Naive B cell (primary cell): Measurements from ENCODE around the gene PTAR1. TPM values are rescaled to one million over a fixed set of nuclear protein-coding genes. Genes with fewer than 3 reads are reported as not detected.
A peak's percentile ranks its signal among the peaks of the same experiment; 100 is the strongest.
"Not testable (repeated sequence)": the region's sequence is repeated elsewhere in the genome, so short reads cannot be mapped to it uniquely, and the experiment has no call there.

Experiments used
- ATAC-seq, 2 donors: fragments of 150-1000 bp; cut with Tn5 transposase; 2 replicates each; pipeline ENCODE4 v1.10.0; 2021; ENCODE audit warnings: low read depth in 2 of 2, mild to moderate bottlenecking in 2 of 2, moderate library complexity in 2 of 2
- DNase-seq: peaks from one replicate; pipeline ENCODE4 v3.0.0; 2022
- H3K27ac Mint-ChIP-seq, 6 donors: one replicate each; pipeline ENCODE4 v1.8.0; 2020 to 2022; ENCODE audit warnings: mild to moderate bottlenecking in 6 of 6, mixed read lengths in 6 of 6, moderate library complexity in 5 of 6, inconsistent platforms in 2 of 6
- H3K27me3 Mint-ChIP-seq, 3 donors: one replicate each; pipeline ENCODE4 v1.8.0; 2021 to 2022; ENCODE audit warnings: mixed read lengths in 3 of 3, mild to moderate bottlenecking in 1 of 3
- H3K36me3 Mint-ChIP-seq, 2 donors: one replicate each; pipeline ENCODE4 v1.8.0; 2020 to 2022; ENCODE audit warnings: mixed read lengths in 2 of 2, inconsistent platforms in 1 of 2, mild to moderate bottlenecking in 1 of 2
- H3K4me1 Mint-ChIP-seq, 3 donors: one replicate each; pipeline ENCODE4 v1.8.0; 2020 to 2022; ENCODE audit warnings: mixed read lengths in 3 of 3, inconsistent platforms in 1 of 3, mild to moderate bottlenecking in 1 of 3, moderate library complexity in 1 of 3
- H3K4me3 Mint-ChIP-seq, 8 donors: one replicate each; pipeline ENCODE4 v1.8.0; 2020 to 2022; ENCODE audit warnings: mild to moderate bottlenecking in 8 of 8, mixed read lengths in 8 of 8, moderate library complexity in 8 of 8, inconsistent platforms in 2 of 8
- H3K9me3 Mint-ChIP-seq, 7 donors: one replicate each; pipeline ENCODE4 v1.8.0; 2020 to 2022; ENCODE audit warnings: mixed read lengths in 7 of 7, mild to moderate bottlenecking in 5 of 7, inconsistent platforms in 2 of 7, moderate library complexity in 1 of 7
- polyA plus RNA-seq, 6 donors: library from polyadenylated mRNA; unstranded; fragments of 300-500 nt; fragmentation: Illumina TruSeq; gene quantifications; one replicate each; pipeline ENCODE4 v1.2.3, GENCODE V29; 2021; ENCODE audit warnings: low read depth in 6 of 6

Gene PTAR1
- polyA plus RNA-seq, result 10 to 100 TPM in 5 of 6 donors, 1 to 10 TPM in 1; 9.7 to 22.4 (median 19.1) TPM

- Mint-ChIP-seq H3K4me3 (peak within 1 kb of the TSS; percentile 87 to 99 (median 96)), H3K36me3 (no peaks in the 10 kb centered on the region), H3K4me1 (peaks cover 18 to 24% (median 23%) of the 10 kb centered on the region in 3 donors), H3K9me3 (no peaks in the 10 kb centered on the region), H3K27me3 (no peaks in the 10 kb centered on the region), H3K27ac (peak within 1 kb of the TSS; percentile 84 to 97 (median 94))
- DNase-seq (peak; percentile 88), ATAC-seq (peak; percentile 84 to 85)
Observed at GRCh38 chr9:69759421-69760277, at the start of gene PTAR1. Gene PTAR1, minus strand, starts transcription at chr9:69760011. Its CDS starts 73 bp downstream, at chr9:69759938.

GRCh38 chr9:69809304-69809863 lies 49.6 kb upstream of the PTAR1 start:
- peaks cover 6 to 16% (median 11%) of the 10 kb centered on the region in 3 donors for H3K4me1 Mint-ChIP-seq
- no peaks in the 10 kb centered on the region for H3K36me3 Mint-ChIP-seq
- ATAC-seq (no peak), DNase-seq (no peak)
- H3K27ac Mint-ChIP-seq, result no peak overlapping the region
- H3K9me3 Mint-ChIP-seq, result no peaks in the 10 kb centered on the region
- H3K27me3 Mint-ChIP-seq, result no peaks in the 10 kb centered on the region
- H3K4me3 Mint-ChIP-seq, result no peak overlapping the region

- H3K4me1 Mint-ChIP-seq, result peaks cover 6 to 9% (median 8%) of the 10 kb centered on the region in 3 donors
- H3K9me3 Mint-ChIP-seq, result no peaks in the 10 kb centered on the region
- H3K36me3 Mint-ChIP-seq, result no peaks in the 10 kb centered on the region
- H3K27me3 Mint-ChIP-seq, result peaks cover 7 to 11% (median 7%) of the 10 kb centered on the region in 3 donors
- DNase-seq (no peak), ATAC-seq (no peak)
- H3K4me3 Mint-ChIP-seq, result no peak overlapping the region
- H3K27ac Mint-ChIP-seq, result no peak overlapping the region
Observed at GRCh38 chr9:69806627-69807026, 46.8 kb upstream of the PTAR1 start.

GRCh38 chr9:69805962-69806515 lies 46.2 kb upstream of the PTAR1 start:
- Mint-ChIP-seq H3K27me3 (peaks cover 7 to 11% (median 7%) of the 10 kb centered on the region in 3 donors), H3K27ac (no peak overlapping the region), H3K9me3 (no peaks in the 10 kb centered on the region), H3K36me3 (no peaks in the 10 kb centered on the region), H3K4me1 (peaks cover 1 to 3% (median 2%) of the 10 kb centered on the region in 3 donors), H3K4me3 (no peak overlapping the region)
- DNase-seq, result no peak
- no peak for ATAC-seq

- ATAC-seq, result no peak
- H3K27me3 Mint-ChIP-seq, result peaks cover 7 to 11% (median 11%) of the 10 kb centered on the region in 3 donors
- H3K36me3 Mint-ChIP-seq, result no peaks in the 10 kb centered on the region
- H3K27ac Mint-ChIP-seq, result no peak overlapping the region
- H3K4me1 Mint-ChIP-seq, result no peaks in the 10 kb centered on the region
- no peak for DNase-seq
- H3K4me3 Mint-ChIP-seq, result no peak overlapping the region
- peaks cover 0 to 3% (median 0%) of the 10 kb centered on the region in 7 donors for H3K9me3 Mint-ChIP-seq
Observed at GRCh38 chr9:69801989-69802388, 42.2 kb upstream of the PTAR1 start.

GRCh38 chr9:69800027-69800426 lies 40.2 kb upstream of the PTAR1 start:
- not testable (repeated sequence) for H3K4me3 Mint-ChIP-seq, H3K9me3 Mint-ChIP-seq, ATAC-seq, DNase-seq, H3K27ac Mint-ChIP-seq, H3K4me1 Mint-ChIP-seq, H3K36me3 Mint-ChIP-seq
- peaks cover 7 to 11% (median 11%) of the 10 kb centered on the region in 3 donors for H3K27me3 Mint-ChIP-seq

- H3K27me3 Mint-ChIP-seq, result peaks cover 7 to 11% (median 11%) of the 10 kb centered on the region in 3 donors
- not testable (repeated sequence) for H3K27ac Mint-ChIP-seq, H3K4me3 Mint-ChIP-seq, H3K36me3 Mint-ChIP-seq, H3K9me3 Mint-ChIP-seq, H3K4me1 Mint-ChIP-seq, DNase-seq, ATAC-seq
Observed at GRCh38 chr9:69799521-69799920, 39.7 kb upstream of the PTAR1 start.

- H3K4me3 Mint-ChIP-seq, result no peak overlapping the region
- H3K36me3 Mint-ChIP-seq, result no peaks in the 10 kb centered on the region
- H3K4me1 Mint-ChIP-seq, result no peaks in the 10 kb centered on the region
- peaks cover 8 to 11% (median 11%) of the 10 kb centered on the region in 3 donors for H3K27me3 Mint-ChIP-seq
- H3K27ac Mint-ChIP-seq, result no peak overlapping the region
- peaks cover 0 to 3% (median 0%) of the 10 kb centered on the region in 7 donors for H3K9me3 Mint-ChIP-seq
- ATAC-seq, result no peak
- DNase-seq, result no peak
Observed at GRCh38 chr9:69798744-69799143, 38.9 kb upstream of the PTAR1 start.

- Mint-ChIP-seq H3K4me3 (no peak overlapping the region), H3K36me3 (no peaks in the 10 kb centered on the region), H3K27ac (no peak overlapping the region), H3K4me1 (no peaks in the 10 kb centered on the region), H3K9me3 (peaks cover 0 to 3% (median 0%) of the 10 kb centered on the region in 7 donors), H3K27me3 (peaks cover 3 to 12% (median 6%) of the 10 kb centered on the region in 3 donors)
- DNase-seq (no peak), ATAC-seq (no peak)
Observed at GRCh38 chr9:69797675-69798074, 37.9 kb upstream of the PTAR1 start.

- Mint-ChIP-seq H3K27me3 (peaks cover 18% of the 10 kb centered on the region in 3 donors), H3K4me3 (no peak overlapping the region)
- ATAC-seq, result no peak
Observed at GRCh38 chr9:69794356-69794755, 34.5 kb upstream of the PTAR1 start.

GRCh38 chr9:69785757-69786156 lies 25.9 kb upstream of the PTAR1 start:
- ATAC-seq (no peak), DNase-seq (no peak)
- Mint-ChIP-seq H3K4me1 (no peaks in the 10 kb centered on the region), H3K27ac (no peak overlapping the region), H3K4me3 (no peak overlapping the region), H3K36me3 (no peaks in the 10 kb centered on the region), H3K9me3 (peaks cover 0 to 35% (median 7%) of the 10 kb centered on the region in 7 donors), H3K27me3 (peaks cover 31 to 43% (median 41%) of the 10 kb centered on the region in 3 donors)

More at GRCh38 chr9:69794356-69794755, 34.5 kb upstream of the PTAR1 start:
- Mint-ChIP-seq H3K36me3 (no peaks in the 10 kb centered on the region), H3K9me3 (peaks cover 0 to 4% (median 0%) of the 10 kb centered on the region in 7 donors), H3K27ac (no peak overlapping the region), H3K4me1 (no peaks in the 10 kb centered on the region)
- no peak for DNase-seq

- Mint-ChIP-seq H3K27ac (no peak overlapping the region), H3K36me3 (no peaks in the 10 kb centered on the region), H3K27me3 (peaks cover 5 to 16% (median 16%) of the 10 kb centered on the region in 3 donors), H3K9me3 (peaks cover 0 to 7% (median 3%) of the 10 kb centered on the region in 7 donors), H3K4me1 (no peaks in the 10 kb centered on the region), H3K4me3 (no peak overlapping the region)
- ATAC-seq (no peak), DNase-seq (no peak)
Observed at GRCh38 chr9:69773258-69773657, 13.4 kb upstream of the PTAR1 start.

- Mint-ChIP-seq H3K4me1 (no peaks in the 10 kb centered on the region), H3K27ac (no peak overlapping the region), H3K4me3 (no peak overlapping the region), H3K27me3 (peaks cover 5 to 8% (median 8%) of the 10 kb centered on the region in 3 donors), H3K36me3 (no peaks in the 10 kb centered on the region), H3K9me3 (peaks cover 0 to 3% (median 0%) of the 10 kb centered on the region in 7 donors)
- ATAC-seq (no peak), DNase-seq (no peak)
Observed at GRCh38 chr9:69771775-69772418, 12.1 kb upstream of the PTAR1 start.
